ENCODE data around the gene SLC22A4.
A peak's percentile ranks its signal among the peaks of the same experiment; 100 is the strongest.

Gene SLC22A4

DNA sequence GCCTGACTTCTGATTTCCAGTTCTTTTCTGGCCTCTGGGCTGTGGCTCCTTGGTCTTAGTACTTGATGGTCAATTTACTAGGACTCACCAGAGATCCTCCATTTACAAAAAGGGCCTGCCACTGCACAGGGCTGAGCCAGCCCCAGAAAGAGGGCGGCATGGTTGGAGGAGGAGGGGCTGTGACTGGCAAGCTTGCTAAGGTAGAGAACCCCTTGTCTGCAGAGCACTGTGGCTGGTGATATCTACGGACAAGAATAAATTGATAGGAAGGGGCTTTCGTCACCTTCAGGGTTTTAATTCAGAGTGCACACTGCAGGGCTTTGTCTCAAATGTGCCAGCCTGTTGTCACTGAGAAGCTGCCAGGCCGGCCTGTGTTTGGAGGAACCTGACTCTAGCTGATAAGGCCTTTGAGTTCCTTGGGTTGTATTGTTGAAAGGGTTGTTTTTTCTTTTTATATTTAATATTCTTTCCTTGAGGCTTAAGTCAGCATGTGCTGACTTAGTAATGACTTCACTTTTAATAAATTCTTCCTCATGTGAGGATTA, 90.4 kb downstream of the SLC22A4 start:
- DNase-seq (ENCODE audit: low read depth): no peak
- H3K4me3 ChIP-seq (ENCODE audit: low read depth, low read length): no peak overlapping the region
- TF ChIP-seq, protein P1, sequence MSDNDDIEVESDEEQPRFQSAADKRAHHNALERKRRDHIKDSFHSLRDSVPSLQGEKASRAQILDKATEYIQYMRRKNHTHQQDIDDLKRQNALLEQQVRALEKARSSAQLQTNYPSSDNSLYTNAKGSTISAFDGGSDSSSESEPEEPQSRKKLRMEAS (IDR thresholded peaks at IDR 0.05; ENCODE audit: low read depth, low read length): no peak
- TF ChIP-seq POLR2A (IDR thresholded peaks at IDR 0.05; ENCODE audit: extremely low read depth, insufficient read length) (no peak), MYC (IDR thresholded peaks at IDR 0.05; ENCODE audit: low read depth, low read length) (no peak)
- TF ChIP-seq, protein P2, sequence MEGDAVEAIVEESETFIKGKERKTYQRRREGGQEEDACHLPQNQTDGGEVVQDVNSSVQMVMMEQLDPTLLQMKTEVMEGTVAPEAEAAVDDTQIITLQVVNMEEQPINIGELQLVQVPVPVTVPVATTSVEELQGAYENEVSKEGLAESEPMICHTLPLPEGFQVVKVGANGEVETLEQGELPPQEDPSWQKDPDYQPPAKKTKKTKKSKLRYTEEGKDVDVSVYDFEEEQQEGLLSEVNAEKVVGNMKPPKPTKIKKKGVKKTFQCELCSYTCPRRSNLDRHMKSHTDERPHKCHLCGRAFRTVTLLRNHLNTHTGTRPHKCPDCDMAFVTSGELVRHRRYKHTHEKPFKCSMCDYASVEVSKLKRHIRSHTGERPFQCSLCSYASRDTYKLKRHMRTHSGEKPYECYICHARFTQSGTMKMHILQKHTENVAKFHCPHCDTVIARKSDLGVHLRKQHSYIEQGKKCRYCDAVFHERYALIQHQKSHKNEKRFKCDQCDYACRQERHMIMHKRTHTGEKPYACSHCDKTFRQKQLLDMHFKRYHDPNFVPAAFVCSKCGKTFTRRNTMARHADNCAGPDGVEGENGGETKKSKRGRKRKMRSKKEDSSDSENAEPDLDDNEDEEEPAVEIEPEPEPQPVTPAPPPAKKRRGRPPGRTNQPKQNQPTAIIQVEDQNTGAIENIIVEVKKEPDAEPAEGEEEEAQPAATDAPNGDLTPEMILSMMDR (IDR thresholded peaks at IDR 0.05; ENCODE audit: low read depth, low read length): no peak

DNA sequence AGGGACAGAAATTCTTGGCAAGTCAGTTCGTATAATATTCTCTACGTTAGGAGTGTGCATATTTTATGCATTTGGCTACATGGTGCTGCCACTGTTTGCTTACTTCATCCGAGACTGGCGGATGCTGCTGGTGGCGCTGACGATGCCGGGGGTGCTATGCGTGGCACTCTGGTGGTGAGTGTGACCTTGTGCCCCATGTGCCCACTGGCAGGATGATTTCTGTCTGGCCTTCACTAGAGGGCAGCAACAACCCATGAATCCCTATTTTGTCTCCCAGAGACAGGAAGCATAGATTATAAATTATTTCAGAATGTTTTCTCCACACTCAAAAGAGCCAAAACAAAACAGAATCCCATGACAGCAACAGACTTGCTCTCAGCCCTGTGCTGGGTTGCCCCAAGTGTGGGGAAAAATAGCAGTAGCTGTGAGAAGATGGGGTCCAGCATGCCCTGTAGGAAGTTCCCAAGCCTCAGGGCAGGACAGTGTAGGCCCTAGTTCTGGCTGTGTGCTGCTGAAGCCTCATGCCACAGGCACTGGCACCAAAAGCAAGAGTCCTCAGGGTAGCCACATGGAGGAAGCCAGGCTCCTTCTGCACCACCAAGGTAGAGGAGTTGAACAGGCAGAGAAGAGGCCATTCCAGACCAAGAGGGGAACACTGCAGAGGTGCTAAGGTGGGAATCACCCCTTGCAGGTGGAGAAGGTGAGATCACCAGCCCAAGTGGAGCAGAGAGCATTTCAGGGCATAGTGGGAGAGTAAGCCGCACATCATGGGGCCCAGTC, 91.3 kb downstream of the SLC22A4 start:
- DNase-seq (ENCODE audit: low read depth): peak; percentile 72
- H3K4me3 ChIP-seq (ENCODE audit: low read depth, low read length): no peak overlapping the region
- TF ChIP-seq, protein P1 (IDR thresholded peaks at IDR 0.05; ENCODE audit: low read depth, low read length): 0 out of 2 replicates have a peak, but pooled peaks have one; percentile 27
- TF ChIP-seq MYC (IDR thresholded peaks at IDR 0.05; ENCODE audit: low read depth, low read length): 0 out of 2 replicates have a peak, but pooled peaks have one; percentile 30
- TF ChIP-seq, protein P2 (IDR thresholded peaks at IDR 0.05; ENCODE audit: low read depth, low read length): peak; percentile 78
- TF ChIP-seq POLR2A (IDR thresholded peaks at IDR 0.05; ENCODE audit: extremely low read depth, insufficient read length): no peak

DNA sequence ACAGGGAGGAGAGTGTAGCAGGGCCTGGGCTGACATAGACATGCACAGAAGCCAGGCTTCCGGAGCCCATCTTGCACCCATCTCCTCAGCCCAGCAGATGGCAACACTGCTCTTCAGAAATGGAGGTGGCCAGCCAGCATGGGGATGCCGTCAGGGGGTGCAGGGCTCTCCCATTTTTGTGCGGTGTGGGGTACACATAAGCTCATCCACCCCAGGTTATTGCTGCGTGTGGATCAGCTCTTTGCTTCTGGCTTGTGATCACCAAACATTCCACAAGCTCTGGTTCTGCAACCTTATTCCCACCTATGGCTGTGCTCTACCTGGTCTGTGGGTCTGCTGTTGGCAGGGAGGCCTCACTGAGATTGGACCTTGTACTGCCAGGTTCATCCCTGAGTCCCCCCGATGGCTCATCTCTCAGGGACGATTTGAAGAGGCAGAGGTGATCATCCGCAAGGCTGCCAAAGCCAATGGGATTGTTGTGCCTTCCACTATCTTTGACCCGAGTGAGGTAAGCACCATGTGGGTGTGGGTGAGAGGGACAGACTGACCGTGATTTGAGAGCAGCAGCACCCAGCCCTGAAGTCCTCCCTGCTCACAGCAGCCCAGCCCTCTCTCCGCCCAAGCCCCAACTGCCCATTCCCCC, 92.6 kb downstream of the SLC22A4 start:
- no peak overlapping the region for H3K4me3 ChIP-seq (ENCODE audit: low read depth, low read length)
- TF ChIP-seq, protein P1 (IDR thresholded peaks at IDR 0.05; ENCODE audit: low read depth, low read length): no peak
- TF ChIP-seq, protein P2 (IDR thresholded peaks at IDR 0.05; ENCODE audit: low read depth, low read length): peak; percentile 75
- DNase-seq (ENCODE audit: low read depth): peak; percentile 74

DNA sequence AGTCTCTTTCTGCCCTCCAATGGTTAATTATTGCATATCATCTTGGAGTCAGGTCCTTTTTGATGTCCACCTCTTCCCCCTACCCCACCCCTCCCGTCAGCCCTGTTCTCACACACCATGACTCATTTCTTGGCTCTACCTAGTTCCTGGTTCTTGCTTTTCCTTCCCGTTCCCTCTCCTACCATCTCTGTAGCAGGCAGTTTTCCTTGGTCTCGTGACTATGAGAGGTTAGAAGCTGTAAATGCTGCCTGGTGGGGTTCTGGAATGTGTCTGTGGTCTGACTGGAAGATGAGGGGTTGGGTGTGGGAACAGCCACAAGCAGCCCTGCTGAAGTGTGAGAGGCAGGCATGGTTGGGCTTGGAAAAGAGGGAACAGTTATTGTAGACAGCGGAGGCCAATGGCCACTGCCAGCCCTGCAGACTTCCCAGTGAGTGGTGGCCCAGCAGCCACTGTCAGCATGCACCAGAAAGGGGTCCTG, 93.5 kb downstream of the SLC22A4 start:
- peak; percentile 37 for DNase-seq (ENCODE audit: low read depth)
- TF ChIP-seq, protein P1 (IDR thresholded peaks at IDR 0.05; ENCODE audit: low read depth, low read length): no peak
- TF ChIP-seq, protein P2 (IDR thresholded peaks at IDR 0.05; ENCODE audit: low read depth, low read length): no peak
- TF ChIP-seq MYC (IDR thresholded peaks at IDR 0.05; ENCODE audit: low read depth, low read length): no peak
- no peak for TF ChIP-seq POLR2A (IDR thresholded peaks at IDR 0.05; ENCODE audit: extremely low read depth, insufficient read length)
- no peak overlapping the region for H3K4me3 ChIP-seq (ENCODE audit: low read depth, low read length)

DNA sequence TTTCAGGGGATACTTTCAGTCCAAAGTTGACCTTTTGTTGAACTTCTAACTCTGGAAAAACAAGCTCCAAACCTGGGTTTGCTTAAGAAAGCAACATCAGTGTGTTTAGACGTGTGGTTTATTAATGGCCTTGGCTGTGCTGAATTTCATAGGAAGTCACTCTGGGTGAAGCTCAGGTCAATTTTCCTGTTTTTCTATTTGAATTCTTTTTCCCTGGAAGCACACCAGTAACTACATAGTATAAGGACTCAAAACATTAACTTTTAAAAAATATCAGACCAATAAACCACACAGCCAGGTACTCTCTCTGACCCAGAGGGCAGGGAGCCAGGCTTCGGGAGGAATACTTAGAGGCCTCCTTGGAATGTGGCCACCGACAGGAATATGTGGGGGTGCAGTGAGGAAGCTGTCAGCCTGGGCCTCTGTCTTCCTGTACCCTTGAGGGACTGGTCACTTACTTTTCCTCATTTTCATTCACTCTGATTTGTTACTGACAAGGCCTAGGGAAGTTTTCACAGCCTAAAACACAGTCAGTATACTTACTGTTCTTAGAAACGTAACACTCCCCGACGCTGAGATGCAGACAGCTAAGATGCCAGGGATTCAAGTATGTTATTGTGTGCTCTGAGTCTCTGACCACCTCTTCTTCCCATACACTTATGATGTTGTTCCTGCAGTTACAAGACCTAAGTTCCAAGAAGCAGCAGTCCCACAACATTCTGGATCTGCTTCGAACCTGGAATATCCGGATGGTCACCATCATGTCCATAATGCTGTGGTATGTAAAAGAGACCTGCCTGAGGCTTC, 94.3 kb downstream of the SLC22A4 start:
- DNase-seq (ENCODE audit: low read depth): no peak
- TF ChIP-seq POLR2A (IDR thresholded peaks at IDR 0.05; ENCODE audit: extremely low read depth, insufficient read length): no peak
- TF ChIP-seq, protein P2 (IDR thresholded peaks at IDR 0.05; ENCODE audit: low read depth, low read length): no peak
- TF ChIP-seq MYC (IDR thresholded peaks at IDR 0.05; ENCODE audit: low read depth, low read length): no peak
- TF ChIP-seq, protein P1 (IDR thresholded peaks at IDR 0.05; ENCODE audit: low read depth, low read length): no peak
- no peak overlapping the region for H3K4me3 ChIP-seq (ENCODE audit: low read depth, low read length)

All from NB4 (cell line).